ENCODE results near the gene ZFHX2. TPM values are rescaled to one million over a fixed set of nuclear protein-coding genes. Genes with fewer than 3 reads are reported as not detected.
A peak's percentile ranks its signal among the peaks of the same experiment; 100 is the strongest.

ZFHX2 gene
- total RNA-seq, 1 donor from 2014 or later: 2.3 TPM

- TF ChIP-seq CTCF (IDR thresholded peaks at IDR 0.05; ENCODE audit: insufficient read depth, low read length, poor library complexity, severe bottlenecking): no peak
These were observed 3.9 kb upstream of the ZFHX2 start for GRCh38 chr14:23555533-23555881.

GRCh38 chr14:23550812-23551265, 726 bp downstream of the ZFHX2 start:
- H3K36me3 ChIP-seq (ENCODE audit: control insufficient read depth, insufficient read depth, low read length): no peaks in the 10 kb centered on the region
- no peak for TF ChIP-seq CTCF (IDR thresholded peaks at IDR 0.05; ENCODE audit: insufficient read depth, low read length, poor library complexity, severe bottlenecking)
- no peak for DNase-seq (ENCODE audit: low read depth)
- H3K27me3 ChIP-seq (ENCODE audit: control insufficient read depth, insufficient read depth, low read length): no peaks in the 10 kb centered on the region
- H3K4me3 ChIP-seq (ENCODE audit: low read depth, low read length): peak overlapping the region; percentile 74

More at GRCh38 chr14:23555533-23555881, 3.9 kb upstream of the ZFHX2 start:
- H3K36me3 ChIP-seq (ENCODE audit: control insufficient read depth, insufficient read depth, low read length): peaks cover 4% of the 10 kb centered on the region
- H3K4me3 ChIP-seq (ENCODE audit: low read depth, low read length): peak overlapping the region; percentile 91
- DNase-seq (ENCODE audit: low read depth): no peak
- H3K27me3 ChIP-seq (ENCODE audit: control insufficient read depth, insufficient read depth, low read length): no peaks in the 10 kb centered on the region

- no peak for DNase-seq (ENCODE audit: low read depth)
- H3K4me3 ChIP-seq (ENCODE audit: low read depth, low read length): peak overlapping the region; percentile 74
- no peak for TF ChIP-seq CTCF (IDR thresholded peaks at IDR 0.05; ENCODE audit: insufficient read depth, low read length, poor library complexity, severe bottlenecking)
- H3K36me3 ChIP-seq (ENCODE audit: control insufficient read depth, insufficient read depth, low read length): no peaks in the 10 kb centered on the region
- H3K27me3 ChIP-seq (ENCODE audit: control insufficient read depth, insufficient read depth, low read length): no peaks in the 10 kb centered on the region
These were observed 1.3 kb downstream of the ZFHX2 start for GRCh38 chr14:23550131-23550811.

GRCh38 chr14:23548351-23549318, 2.9 kb downstream of the ZFHX2 start:
- no peak for DNase-seq (ENCODE audit: low read depth)
- no peaks in the 10 kb centered on the region for H3K36me3 ChIP-seq (ENCODE audit: control insufficient read depth, insufficient read depth, low read length)
- TF ChIP-seq CTCF (IDR thresholded peaks at IDR 0.05; ENCODE audit: insufficient read depth, low read length, poor library complexity, severe bottlenecking): no peak
- H3K27me3 ChIP-seq (ENCODE audit: control insufficient read depth, insufficient read depth, low read length): no peaks in the 10 kb centered on the region
- H3K4me3 ChIP-seq (ENCODE audit: low read depth, low read length): no peak overlapping the region

GRCh38 chr14:23547924-23548323, 3.6 kb downstream of the ZFHX2 start:
- H3K36me3 ChIP-seq (ENCODE audit: control insufficient read depth, insufficient read depth, low read length): no peaks in the 10 kb centered on the region
- no peaks in the 10 kb centered on the region for H3K27me3 ChIP-seq (ENCODE audit: control insufficient read depth, insufficient read depth, low read length)
- no peak overlapping the region for H3K4me3 ChIP-seq (ENCODE audit: low read depth, low read length)
- no peak for TF ChIP-seq CTCF (IDR thresholded peaks at IDR 0.05; ENCODE audit: insufficient read depth, low read length, poor library complexity, severe bottlenecking)
- no peak for DNase-seq (ENCODE audit: low read depth)

Data from kidney epithelial cell (primary cell).